Activated CD8-positive, alpha-beta memory T cell treated with anti-CD3 and anti-CD28 coated beads for 4 hours (primary cell): ENCODE measurements around the gene DNAJB12.
"Not testable (repeated sequence)": the region's sequence is repeated elsewhere in the genome, so short reads cannot be mapped to it uniquely, and the experiment has no call there.

Experiments
- DNase-seq, 2 donors: peaks; one replicate each; pipeline ENCODE4 v3.0.0-alpha.2; 2020; ENCODE audit warnings: low read depth in 2 of 2

The DNAJB12 gene

DNA sequence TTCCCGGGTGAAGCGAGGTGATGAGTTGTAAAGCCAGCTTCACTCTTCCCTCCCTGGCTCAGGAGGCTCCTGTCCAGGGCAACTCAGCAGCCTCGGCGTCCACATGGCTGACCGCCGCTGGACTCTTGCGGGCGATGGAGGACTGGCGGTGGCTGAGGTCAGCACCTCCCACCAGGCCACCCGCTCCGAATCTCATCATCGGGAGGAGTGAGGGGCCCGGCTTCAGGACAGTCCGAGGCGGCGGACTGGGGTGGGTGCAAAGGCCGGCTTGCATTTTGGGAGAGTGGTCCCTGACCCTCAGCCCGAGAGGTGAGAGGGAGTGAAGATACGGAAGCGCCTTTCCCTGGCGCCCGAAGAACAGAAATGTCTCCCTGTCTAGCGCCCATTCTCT, 759 bp downstream of the DNAJB12 start:
- DNase-seq = no peak

DNA sequence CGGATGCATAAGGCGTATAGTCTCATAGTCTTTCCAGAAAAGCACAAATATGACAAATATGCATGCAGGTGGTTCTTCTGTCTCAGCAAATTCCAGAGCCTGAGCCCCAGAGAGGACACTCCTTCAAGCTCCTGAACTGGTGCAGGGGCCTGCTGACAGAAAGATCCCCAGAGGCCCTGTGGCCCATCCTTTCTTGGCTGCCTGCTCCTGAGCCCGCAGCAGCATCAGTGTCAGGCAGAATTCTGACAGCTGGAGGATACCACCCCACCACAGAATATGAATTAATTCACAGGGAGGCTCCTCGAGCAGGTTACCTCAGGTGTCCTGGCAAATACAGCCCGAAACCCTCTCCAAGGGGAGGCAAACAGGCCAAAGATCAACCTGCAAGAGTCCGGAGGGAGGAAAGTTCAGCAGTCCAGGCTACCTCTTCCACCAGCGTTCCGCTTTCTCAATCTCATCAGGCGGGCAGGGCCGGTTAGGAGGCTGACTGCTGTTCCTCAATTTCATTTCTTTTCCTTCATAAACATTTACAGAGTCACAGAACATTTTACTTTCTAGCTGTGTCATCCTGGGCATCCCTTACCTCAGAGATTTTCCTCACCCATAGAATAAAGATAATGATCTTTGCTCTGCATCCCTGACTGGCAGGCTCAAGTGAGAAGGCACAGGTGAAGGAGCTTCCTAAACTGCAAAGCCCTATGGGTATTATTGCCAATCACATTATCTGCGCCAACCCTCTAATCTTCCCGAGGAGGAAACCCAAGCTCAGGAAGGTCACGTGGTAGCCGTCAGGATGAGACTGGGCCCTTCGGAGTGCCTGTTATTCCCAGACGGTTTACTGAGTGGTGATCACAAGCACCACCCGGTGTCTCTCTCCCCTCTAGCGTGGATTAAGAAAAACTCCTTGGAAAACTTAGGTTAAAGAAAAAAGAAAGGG, 1.4 kb downstream of the DNAJB12 start:
- DNase-seq = no peak

DNA sequence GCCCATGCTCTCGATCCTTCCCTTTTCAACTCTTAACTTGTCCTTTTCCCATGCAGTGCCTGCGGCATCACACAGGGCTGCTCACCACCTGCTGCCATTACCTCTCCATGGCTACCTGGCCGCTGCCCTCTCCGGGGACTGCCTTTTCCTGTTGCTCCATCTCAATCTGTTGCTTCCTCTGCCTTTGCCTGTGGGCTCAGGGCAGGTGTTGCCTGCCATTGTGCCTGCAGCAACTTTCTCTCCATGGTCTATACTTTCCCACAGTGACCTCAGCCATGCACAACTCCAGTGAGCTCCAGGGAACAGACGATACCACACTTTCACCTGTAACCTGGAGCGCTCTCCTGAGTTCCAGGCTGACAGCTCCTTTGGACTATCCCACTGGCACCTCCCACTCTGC, 3.2 kb downstream of the DNAJB12 start:
- DNase-seq = no peak

DNA sequence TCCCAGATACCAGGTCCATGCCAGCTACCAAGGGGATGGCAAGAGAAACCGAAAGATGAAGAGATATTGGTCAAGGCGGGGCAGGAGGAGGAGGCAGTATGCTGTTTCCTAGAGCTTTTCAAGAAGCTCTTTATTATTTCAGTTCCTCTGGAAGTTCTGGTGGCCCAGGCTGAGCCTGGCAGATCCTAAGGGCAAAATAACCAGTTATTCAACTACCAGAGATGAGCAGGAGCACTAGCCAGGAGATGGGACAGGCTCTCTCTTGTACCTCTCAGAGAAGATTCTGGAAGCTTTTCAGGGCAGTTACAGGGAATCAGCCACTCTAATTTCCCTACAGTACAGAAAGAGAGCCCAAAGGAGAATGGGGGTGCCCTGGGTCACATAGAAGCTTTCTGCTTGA, 5.3 kb downstream of the DNAJB12 start:
- DNase-seq = no peak

DNA sequence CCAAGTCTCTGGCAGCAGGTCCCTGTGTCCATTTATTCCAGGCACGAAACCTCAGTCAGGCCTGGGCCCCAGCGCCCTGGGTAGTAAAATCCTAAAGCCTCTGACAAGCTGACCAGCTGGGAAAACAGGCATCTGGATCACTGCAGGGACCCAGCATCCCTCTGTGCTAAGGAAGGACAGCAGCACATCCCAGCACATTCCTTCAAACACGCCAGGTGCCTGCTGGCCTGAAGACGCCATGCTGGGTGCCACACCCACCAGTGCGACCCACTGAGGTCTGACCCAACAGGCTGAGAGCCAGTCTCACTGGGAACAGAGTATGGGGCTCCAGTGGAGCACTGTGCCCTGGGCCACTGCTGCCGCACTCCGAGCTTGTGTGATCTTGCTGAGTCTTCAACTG, 6.4 kb downstream of the DNAJB12 start:
- no peak for DNase-seq

DNA sequence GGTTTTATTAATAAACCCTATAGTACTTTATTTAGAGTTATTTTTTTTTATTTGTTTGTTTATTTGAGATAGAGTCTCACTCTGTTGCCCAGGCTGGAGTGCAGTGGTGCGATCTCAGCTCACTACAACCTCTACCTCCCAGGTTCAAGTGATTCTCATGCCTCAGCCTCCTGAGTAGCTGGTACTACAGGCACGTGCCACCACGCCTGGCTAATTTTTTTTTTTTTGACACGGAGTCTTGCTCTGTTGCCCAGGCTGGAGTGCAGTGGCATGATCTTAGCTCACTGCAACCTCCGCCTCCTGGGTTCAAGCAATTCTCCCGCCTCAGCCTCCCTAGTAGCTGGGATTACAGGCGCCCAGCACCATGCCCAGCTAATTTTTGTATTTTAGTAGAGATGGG, 8.6 kb downstream of the DNAJB12 start:
- not testable (repeated sequence) for DNase-seq

DNA sequence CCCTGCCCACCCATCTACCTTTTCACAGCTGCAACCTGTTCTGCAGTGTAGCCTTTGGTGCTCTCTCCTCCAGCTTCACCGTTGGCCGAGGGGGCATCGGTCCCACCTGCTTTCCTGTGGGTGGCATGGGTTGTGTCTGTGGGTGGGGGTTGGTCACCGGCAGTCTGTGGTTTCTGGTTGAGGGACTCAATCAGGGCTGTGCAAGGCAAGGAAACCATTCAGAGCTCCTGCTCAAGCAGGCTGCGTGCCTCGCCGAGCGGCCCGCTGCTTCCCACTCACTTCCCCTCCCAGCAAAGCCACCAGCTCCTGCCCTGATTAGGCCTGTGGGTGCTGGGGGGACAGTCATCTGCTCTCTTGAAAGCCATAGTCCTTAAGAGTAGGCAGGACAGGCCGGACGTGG, 9.8 kb downstream of the DNAJB12 start:
- DNase-seq = no peak

DNA sequence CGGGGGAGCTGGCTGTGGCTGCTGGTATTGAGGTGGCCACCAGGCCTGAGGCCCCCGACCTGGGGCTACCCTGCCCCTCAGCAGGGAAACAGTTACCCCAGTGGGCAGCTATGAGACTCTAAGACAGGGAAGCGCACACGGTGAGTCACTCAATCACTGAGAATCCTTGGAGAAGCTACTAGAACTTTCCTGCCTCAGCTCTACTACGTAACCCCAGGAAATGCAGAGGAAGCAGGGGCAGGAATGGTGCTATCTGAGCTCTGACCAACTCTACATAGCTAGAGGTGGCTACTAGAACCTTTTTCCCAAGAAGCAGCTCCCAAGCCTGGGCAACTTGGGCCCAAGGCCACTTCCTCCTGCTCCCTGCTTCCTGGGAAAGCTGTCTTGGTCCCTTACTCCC, 11.8 kb downstream of the DNAJB12 start:
- no peak for DNase-seq

DNA sequence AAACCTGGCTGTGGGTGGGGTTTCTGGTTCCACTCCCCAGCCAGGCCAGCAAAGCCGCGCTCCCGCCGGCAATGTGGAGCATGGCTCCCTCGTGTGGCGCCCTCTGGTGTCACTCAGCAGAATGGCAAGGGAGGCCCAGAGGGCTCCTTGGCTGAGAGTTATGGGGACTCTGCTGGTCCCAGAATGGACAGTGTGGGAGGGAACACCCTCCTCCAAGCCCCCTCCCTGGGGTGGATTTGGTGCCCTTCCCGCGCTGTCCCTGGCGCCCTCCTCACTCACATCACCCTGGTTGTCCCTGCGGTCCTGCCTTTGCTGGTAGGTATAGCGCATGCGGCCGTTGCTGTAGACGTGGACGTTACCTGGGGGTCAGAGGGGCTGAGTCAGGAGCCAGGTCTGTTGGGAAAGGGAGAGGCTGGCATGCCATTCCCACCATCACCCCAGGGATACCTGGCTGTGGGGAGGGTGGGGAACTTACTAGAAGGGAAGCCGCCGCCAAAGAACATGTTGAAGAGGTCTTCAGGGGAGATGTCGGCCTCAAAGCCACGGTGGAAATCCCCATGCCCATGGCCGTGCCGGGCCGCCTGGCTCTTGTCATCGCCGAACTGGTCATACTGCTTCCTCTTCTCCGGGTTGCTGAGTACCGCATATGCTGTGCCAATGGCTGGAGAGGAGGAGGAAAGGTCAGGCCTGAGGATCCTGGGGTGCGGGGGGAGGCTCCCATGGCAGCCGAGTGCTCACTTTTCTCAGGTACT, 14.0 kb downstream of the DNAJB12 start:
- no peak for DNase-seq

DNA sequence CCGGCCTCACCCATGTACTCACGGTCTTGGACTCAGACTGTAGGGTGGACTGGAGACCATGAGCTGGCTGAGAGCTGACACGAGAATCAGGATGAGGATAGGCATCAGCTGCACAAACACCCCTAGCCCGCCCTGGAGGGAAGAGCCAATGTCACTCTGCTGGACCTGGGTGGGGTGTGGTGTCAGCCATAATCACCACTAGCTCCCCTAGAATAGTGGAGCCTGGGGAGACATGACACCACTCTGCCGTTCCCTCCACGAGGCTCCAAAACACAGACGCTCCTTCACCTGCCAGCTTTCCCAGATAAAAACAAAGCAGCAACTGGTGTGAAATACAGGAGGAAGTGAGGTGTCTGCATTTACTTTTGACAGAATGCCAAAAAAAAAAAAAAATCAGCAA, 16.5 kb downstream of the DNAJB12 start:
- DNase-seq = no peak

DNA sequence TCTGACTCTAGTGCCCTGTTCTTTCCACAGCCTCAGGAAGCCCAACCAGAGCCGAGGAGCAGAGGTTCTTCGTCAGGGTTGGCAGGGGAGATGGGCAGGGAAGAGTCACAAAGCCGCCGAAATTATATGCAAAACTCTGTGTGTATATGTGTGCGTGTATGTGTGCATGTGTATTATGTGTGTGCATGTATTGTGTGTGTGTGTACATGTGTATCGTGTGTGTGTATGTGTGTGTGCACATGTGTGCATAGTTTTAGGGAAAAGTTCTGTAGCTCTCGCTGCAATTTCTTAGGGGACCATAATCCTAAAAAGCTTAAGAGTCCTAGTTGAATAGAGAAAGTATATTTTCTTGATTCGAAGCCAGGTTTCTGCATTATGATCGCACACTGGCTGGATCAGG, 17.0 kb downstream of the DNAJB12 start:
- DNase-seq = no peak

DNA sequence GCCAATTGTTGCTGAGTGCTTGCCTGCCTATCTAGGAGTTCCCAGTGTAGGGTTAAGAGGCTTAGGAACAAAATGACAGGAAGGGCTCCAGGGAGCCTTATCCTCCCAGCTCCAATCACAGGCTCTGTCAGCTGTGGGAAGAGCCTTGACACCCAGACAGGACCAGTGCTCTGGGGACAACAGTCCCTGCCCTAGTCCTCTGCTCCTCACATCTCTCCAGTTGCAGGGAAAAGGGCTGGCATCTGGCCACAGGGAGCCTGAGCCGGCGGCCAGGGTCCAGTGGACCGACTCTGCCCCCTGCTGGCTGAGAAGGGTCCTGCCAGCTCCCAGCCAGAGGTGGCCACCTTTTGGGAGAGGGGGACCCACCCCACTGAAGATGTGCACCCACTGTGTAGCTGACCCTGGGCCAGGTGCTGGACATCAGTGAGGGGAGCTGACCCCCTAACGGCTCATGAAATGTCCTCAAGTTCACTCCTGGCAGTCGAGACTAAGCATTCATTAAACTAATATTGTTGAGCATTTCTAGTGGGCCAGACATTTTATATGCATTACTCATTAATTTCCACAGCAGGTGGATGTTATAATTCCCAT, 17.6 kb downstream of the DNAJB12 start:
- DNase-seq = no peak

DNA sequence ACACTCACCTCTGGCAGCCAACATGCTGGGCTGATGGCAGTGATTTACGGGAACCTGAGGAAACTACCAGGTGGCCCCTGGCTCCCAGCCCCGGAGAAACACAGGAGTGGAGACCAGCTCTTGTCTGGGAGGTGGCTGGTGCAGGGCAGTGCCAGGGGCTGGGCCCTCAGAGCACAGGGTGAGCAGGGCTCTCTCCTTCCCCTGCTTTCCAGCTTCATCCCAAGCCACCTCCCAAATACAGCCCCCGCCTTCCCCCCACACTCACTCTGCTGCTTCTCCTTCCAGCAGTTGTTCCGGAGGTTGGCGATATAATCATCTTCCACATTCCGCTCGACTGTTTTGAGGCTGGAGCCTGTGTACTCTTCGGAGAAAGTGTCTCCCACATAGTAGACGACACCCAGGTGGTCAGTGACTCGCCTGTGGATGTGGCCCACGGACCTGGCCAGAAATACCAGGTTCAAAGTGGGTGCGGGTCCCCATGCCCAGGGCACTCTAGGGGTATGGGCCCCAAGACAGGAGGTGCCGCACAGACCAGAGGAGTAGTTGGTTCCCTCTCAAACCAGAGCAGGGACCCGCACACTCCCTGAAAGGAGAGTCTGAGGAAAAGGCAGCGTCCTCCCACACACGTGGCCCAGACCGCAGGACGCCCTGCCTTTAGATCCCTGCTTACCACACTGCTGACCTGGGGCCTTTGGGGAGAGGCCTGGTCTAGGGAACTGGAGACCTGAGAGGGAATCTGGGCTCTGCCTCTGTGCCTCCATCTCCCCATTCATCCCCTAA, 18.3 kb downstream of the DNAJB12 start:
- DNase-seq = no peak

DNA sequence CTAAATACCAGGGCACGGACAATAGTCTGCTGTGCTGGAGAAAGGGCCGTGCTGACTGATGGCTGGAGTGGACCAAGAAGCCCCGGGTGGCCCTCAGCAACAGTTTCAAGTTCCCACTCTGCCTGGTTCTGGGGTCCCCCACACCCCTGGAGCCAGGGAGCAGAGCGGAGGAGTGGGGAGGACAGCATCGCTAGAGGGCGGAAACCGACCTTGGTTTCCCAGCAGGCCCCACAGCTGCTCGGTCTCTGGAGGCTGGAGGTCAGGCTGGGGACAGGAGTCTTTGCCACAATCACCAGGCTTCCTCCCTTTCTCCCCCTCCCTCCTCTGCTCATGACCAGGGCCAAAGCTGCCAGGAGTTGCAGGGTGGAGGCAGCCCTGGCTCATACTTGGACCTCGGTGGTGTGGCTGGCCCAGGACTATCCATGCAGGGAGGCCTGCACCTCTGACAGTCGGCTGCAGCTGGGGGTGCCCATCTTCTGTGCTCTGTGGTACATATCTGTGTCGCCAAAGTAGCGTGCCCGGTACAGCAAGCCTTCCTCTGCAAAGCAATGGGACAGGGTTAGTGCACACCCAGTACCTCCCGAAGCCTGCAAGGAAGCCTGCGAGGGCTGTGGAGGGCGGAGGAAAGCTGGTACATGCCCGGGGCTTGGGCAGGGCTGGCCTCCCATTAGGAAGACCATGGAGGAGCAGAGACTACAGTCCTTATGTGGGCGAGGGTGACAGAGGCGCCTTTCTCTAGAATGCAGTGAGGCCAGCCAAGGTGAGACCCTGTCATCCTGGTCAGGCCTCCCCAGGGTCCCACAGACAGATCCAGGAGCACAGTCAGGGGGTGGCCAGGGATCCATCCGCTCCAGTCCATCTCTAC, 19.1 kb downstream of the DNAJB12 start:
- no peak for DNase-seq

DNA sequence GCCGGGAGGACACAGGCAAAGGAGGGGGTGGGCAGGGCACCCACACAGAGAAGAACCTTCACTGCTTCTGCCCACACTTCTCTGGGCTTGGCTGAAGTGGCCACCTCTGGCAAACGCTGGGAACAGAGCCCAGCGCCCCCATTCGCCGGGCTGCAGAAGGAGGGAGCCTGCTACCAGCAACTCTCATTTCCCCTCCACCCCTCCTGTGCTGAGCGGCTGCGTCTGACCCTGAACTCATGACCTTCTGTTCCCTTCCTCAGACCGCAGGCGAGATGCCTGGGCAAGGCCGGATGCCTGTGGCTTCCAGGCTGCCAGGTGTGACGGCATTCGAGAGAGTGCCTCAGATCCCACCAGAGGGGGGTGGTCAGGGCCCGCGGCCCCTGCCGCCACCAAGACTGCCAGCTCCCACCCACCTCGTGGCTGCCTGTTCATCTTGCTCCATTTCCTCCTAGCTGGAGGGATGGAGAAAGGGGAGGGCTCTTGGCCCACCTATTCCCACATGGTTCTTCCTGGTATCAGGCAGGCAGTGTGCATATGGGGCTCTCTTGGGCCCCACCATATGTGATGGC, 19.8 kb downstream of the DNAJB12 start:
- peak; percentile 64 to 65 for DNase-seq

DNA sequence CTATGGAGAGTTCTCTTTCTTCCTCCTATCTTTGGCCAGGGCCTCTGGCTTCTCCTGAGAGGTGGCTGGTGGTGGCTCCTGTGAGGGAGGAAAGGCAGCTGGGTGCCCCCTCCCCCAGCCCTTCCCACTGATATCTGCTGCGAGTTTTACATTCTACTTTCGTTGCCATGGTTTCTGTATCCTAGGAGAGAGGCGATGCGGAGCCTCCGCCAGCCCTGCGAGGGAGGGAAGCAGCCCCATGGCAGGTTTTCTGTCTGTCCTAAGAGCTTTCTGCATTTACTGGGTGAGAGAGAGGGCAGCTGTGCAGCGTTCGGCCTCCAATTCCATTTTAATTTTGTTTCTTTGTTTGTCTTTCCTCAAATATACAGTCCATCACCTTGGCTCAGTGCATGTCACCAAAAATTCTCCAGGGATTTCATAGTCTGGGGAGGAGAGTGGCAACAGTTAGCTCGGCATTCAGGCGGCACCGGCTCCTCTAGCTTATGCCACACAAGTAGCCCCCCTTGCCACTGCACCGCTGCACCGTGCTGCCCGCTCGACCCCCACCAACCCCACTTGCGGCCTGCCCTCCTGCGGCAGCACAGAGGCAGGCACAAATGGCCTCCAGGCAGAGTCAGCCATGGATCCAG, 20.4 kb downstream of the DNAJB12 start:
- no peak for DNase-seq

DNA sequence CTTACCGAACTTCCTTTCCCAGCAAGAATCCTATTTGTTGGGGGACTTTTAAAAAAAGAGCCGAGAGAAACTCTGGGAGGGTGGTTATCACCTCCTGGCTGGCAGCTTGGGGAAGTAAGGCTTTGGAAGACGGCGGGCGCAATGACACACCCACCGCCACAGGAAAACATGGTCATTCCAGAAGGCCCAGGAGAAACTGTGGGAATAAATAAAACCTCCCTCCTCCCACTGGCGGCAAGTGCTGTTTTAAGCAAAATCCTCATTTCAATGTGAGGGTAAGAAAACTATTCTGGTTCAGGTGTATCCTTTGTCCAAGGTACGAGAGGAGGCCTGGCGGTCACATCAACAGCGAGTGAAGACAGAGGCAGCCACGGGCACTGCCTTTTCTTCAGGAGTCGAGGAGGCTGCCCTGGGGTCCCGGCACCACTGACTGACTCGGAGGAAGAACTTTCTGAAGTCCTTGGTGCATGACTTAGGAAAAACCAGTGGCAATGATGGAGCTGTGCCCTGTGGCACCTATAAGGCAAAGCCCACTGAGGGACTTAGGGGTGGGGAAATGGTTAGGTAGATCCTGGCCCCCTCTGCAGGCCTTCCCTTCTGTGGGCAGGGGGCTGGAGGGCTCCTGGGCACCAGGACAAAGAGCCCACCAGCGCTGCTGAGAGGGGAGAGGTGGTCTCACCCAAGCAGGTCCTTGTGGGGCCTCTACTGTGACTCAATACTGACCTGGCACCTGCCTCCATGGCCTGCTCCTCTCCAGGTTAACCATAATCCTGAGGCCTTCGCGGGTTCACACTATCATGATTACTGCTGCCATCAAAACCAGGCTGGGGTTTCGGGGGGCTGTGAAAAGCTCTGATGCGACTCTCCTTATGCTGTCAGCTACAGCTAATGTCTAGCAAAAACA, 21.4 kb downstream of the DNAJB12 start:
- DNase-seq = no peak

DNA sequence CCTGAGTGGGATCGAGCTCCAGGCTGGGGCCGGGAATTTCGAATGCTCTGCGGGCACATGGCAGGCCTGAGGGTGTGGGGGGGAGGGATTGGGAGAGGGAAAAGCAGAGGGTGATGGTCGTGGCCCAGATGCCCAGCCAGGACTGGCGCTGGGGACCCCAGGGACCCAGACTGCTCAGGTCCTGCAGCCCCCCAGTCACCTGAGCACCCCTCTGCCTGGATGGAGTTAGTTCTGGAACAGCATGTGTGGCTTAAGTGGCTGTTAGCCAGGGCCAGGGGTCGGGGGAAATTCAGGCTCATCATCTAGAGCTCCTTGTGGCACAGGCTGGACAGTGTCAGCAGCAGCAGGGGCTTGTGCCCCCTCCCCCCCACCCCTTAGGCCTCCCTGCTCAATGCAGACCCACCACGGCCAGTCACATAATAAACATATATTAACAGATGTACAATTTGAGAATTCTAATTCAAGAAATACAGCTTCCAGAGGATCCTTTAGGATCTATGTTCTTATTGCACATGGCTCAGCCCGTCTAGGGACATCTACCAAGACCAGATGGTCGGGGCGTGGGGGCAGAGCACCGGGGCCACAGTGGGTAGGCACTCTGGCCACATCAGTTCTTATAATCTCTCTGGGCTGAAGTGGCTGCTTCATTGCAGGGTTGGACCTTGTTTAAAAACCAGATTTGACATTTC, 22.2 kb downstream of the DNAJB12 start:
- DNase-seq = no peak
